Sigmoid colon (tissue), 4 donors: ENCODE results near the gene BCAS1.

Source experiments
- CTCF ChIP-seq, 4 experiments: fragments of 450-650 bp in 3 of 4; fragments of 200-600 bp in 1 of 4; IDR thresholded peaks; one replicate each; pipeline ENCODE4 v1.5.1; 2016 to 2019; ENCODE audit warnings: antibody characterized with exemption in 4 of 4, mild to moderate bottlenecking in 3 of 4, moderate library complexity in 2 of 4
- POLR2AphosphoS5 ChIP-seq, 4 donors: sonication (generic); formaldehyde crosslinking; IDR thresholded peaks; one replicate each; pipeline ENCODE4 v1.6.1; 2017; ENCODE audit warnings: antibody characterized with exemption in 4 of 4

GRCh38 chr20:53964501-53965253 lies 105.7 kb downstream of the BCAS1 start:
- TF ChIP-seq CTCF (IDR thresholded peaks at IDR 0.05), result no peak
- TF ChIP-seq POLR2AphosphoS5 (IDR thresholded peaks at IDR 0.05), result no peak
